ENCODE results near the gene GPR4.
"Not testable (repeated sequence)": the region's sequence is repeated elsewhere in the genome, so short reads cannot be mapped to it uniquely, and the experiment has no call there.

Gene GPR4

GRCh38 chr19:45623984-45624383 lies 22.0 kb upstream of the GPR4 start:
- no peak for DNase-seq (ENCODE audit: low read depth in 2 of 2)

GRCh38 chr19:45621976-45622503 lies 20.0 kb upstream of the GPR4 start:
- no peak for DNase-seq (ENCODE audit: low read depth in 2 of 2)

GRCh38 chr19:45621389-45621788 lies 19.4 kb upstream of the GPR4 start:
- no peak for DNase-seq (ENCODE audit: low read depth in 2 of 2)

- no peak for DNase-seq (ENCODE audit: low read depth in 2 of 2)
These were observed 14.6 kb upstream of the GPR4 start for GRCh38 chr19:45616704-45617017.

- DNase-seq (ENCODE audit: low read depth in 2 of 2), result peak in 1 of 2 donors; percentile 42
These were observed 14.0 kb upstream of the GPR4 start for GRCh38 chr19:45615795-45616703.

GRCh38 chr19:45615056-45615455 lies 13.0 kb upstream of the GPR4 start:
- DNase-seq (ENCODE audit: low read depth in 2 of 2), result not testable (repeated sequence)

GRCh38 chr19:45613926-45614725 lies 12.1 kb upstream of the GPR4 start:
- DNase-seq (ENCODE audit: low read depth in 2 of 2), result no peak

- DNase-seq (ENCODE audit: low read depth in 2 of 2), result no peak
These were observed 6.9 kb upstream of the GPR4 start for GRCh38 chr19:45608948-45609347.

GRCh38 chr19:45607071-45608029 lies 5.3 kb upstream of the GPR4 start:
- peak in 1 of 2 donors; percentile 13 for DNase-seq (ENCODE audit: low read depth in 2 of 2)

- DNase-seq (ENCODE audit: low read depth in 2 of 2), result no peak
These were observed 897 bp downstream of the GPR4 start for GRCh38 chr19:45601115-45601514.

- no peak for DNase-seq (ENCODE audit: low read depth in 2 of 2)
These were observed 1.6 kb downstream of the GPR4 start for GRCh38 chr19:45600340-45600885.

- DNase-seq (ENCODE audit: low read depth in 2 of 2), result no peak
These were observed 2.7 kb downstream of the GPR4 start for GRCh38 chr19:45599286-45599685.

GRCh38 chr19:45598267-45599001 lies 3.6 kb downstream of the GPR4 start:
- DNase-seq (ENCODE audit: low read depth in 2 of 2), result no peak

GRCh38 chr19:45597425-45598111 lies 4.4 kb downstream of the GPR4 start:
- no peak for DNase-seq (ENCODE audit: low read depth in 2 of 2)

GRCh38 chr19:45595814-45596213 lies 6.2 kb downstream of the GPR4 start:
- DNase-seq (ENCODE audit: low read depth in 2 of 2), result no peak

GRCh38 chr19:45593520-45593919 lies 8.5 kb downstream of the GPR4 start:
- DNase-seq (ENCODE audit: low read depth in 2 of 2), result no peak

- no peak for DNase-seq (ENCODE audit: low read depth in 2 of 2)
These were observed 9.6 kb downstream of the GPR4 start for GRCh38 chr19:45592366-45592765.

GRCh38 chr19:45591638-45592005 lies 10.4 kb downstream of the GPR4 start:
- DNase-seq (ENCODE audit: low read depth in 2 of 2), result no peak

GRCh38 chr19:45591004-45591637 lies 10.9 kb downstream of the GPR4 start:
- no peak for DNase-seq (ENCODE audit: low read depth in 2 of 2)

Data from stimulated activated CD8-positive, alpha-beta memory T cell treated with anti-CD3 and anti-CD28 coated beads, Interleukin-7, amount 100 ng/mL, for 1 hour (primary cell).